Choroid plexus epithelial cell (primary cell): ENCODE data around the gene KRT28.

Source experiments
- DNase-seq: peaks from one replicate; pipeline ENCODE4 v3.0.0-alpha.2; 2010; ENCODE audit warnings: low read depth
- H3K4me3 ChIP-seq: 2 replicates; pipeline ENCODE4 v1.5.1; 2011; ENCODE audit warnings: low read depth, mild to moderate bottlenecking, control low read depth, low read length, moderate library complexity
- TF ChIP-seq, protein P1 (sequence below): conservative IDR thresholded peaks from 2 replicates; pipeline ENCODE4 v1.5.1; 2011; ENCODE audit warnings: low read depth, mild to moderate bottlenecking, control low read depth, inconsistent platforms, low read length, moderate library complexity

KRT28 gene

DNA sequence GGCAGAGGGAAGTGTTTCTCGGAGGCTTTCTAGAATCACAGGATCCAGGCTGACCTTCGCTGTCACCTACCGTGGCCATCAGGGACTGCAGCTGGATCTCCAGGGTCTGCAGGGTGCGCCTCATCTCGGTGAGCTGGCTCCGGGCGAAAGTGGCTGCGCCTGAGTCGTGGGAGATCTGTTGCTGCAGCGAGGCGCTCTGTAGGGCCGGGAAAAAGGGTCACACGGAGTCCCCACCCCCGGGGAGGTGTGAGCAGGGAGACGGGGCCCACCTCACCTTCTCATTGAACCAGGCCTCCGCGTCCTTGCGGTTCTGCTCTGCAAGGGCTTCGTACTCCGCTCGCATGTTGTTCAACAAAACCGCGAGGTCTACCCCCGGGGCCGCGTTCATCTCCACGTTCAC is 2.9 kb downstream of the KRT28 start:
- TF ChIP-seq, protein P1, sequence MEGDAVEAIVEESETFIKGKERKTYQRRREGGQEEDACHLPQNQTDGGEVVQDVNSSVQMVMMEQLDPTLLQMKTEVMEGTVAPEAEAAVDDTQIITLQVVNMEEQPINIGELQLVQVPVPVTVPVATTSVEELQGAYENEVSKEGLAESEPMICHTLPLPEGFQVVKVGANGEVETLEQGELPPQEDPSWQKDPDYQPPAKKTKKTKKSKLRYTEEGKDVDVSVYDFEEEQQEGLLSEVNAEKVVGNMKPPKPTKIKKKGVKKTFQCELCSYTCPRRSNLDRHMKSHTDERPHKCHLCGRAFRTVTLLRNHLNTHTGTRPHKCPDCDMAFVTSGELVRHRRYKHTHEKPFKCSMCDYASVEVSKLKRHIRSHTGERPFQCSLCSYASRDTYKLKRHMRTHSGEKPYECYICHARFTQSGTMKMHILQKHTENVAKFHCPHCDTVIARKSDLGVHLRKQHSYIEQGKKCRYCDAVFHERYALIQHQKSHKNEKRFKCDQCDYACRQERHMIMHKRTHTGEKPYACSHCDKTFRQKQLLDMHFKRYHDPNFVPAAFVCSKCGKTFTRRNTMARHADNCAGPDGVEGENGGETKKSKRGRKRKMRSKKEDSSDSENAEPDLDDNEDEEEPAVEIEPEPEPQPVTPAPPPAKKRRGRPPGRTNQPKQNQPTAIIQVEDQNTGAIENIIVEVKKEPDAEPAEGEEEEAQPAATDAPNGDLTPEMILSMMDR, result no peak
- no peak overlapping the region for H3K4me3 ChIP-seq
- DNase-seq, result no peak

DNA sequence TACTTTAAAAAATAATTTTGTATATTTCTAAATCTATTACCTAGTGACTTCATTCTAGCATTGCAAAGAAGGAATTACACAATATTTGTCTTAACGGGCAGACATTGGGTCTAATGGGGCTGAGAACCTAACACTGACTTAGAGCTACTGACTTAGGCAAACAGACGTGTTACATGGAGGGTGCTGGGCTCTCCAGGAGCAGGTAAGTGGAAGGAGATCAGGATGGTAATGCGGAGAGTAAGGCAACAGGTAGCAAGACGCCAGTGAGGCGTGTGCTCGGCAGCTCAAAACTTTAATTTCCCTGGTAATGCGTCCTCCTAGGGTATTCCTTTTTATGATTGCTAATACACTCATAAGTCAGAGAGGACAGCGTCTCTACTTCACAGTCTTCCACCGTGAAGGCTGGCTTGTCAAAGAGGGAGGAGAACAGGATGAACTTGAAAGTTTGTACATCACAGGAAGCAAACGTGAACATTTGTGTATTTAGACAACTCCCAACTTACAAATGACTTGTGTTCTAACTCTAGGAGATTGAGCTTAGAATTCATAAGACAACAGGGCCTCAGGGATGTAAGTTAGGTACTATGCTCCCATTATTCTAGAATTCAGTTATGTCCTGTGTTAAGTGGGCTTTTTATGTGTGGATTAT is 4.6 kb downstream of the KRT28 start:
- no peak for DNase-seq
- H3K4me3 ChIP-seq, result no peak overlapping the region
- TF ChIP-seq, protein P1, result no peak

DNA sequence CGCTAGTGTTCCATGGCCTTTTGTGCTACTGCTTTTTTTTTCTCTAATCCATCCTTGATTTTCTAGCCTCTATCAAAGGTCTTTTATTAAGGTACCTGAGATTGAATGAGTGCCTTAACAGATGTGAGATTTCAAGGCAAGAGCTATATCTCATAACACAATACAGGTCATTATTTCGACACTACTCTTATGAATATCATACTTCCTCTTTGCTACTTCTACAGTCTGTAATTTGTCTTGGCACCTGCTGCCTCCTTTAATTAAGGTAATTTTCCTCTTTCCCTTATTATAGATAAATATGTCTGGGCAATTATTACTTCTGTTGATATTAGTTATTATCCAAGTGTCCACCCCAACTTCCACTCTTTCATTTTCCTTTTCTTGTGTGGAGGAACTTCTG is 5.3 kb downstream of the KRT28 start:
- no peak overlapping the region for H3K4me3 ChIP-seq
- TF ChIP-seq, protein P1, result no peak
- no peak for DNase-seq

DNA sequence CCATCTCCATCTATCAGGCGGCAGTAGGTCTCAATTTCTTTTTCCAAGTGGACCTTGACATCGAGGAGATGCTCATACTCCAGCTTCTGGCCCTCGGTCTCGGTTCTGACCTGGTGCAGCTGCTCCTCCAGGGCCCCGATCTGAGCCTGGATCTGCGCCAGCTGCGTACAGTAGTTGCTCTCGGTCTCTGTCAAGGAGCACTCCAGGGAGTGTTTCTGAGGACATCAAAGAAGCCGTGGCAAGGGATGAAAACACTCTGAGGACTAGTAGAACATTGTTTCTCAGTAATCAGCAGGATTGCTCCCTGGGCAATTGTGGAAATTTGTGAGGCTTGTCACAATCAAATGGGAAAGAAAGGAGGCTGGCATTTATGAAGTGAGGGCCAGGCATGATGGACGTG is 5.9 kb downstream of the KRT28 start:
- DNase-seq, result no peak
- H3K4me3 ChIP-seq, result no peak overlapping the region
- TF ChIP-seq, protein P1, result no peak

DNA sequence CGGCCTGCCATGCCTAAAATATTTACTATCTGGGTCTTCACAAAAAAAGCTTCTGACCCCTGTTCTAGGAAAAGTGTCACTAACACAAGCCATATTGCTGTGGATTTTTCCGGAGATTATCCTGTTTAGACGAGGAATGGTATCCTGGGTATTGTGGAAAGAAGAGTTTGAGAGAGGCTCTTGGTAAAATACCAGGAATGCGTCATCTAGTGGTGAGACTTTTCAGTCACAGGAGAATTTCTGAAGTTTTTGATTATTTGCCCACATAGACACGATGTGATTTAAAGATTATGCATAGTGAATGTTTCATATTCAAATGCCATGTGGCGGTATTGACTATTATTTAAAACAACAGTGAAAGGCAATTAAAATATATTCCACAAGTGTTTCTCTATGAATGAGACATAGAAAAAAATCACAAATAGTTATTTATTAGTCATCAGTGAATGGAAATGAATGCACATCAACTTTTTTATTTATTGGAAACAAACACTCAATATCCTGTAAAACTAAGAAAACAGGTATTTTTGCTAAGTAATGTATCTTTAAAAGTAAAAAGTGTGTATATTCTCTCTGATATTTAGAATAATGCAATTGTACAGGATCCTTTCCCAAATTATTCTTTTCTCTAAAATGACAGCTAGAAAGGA is 7.8 kb downstream of the KRT28 start:
- DNase-seq, result peak; percentile 68
- no peak overlapping the region for H3K4me3 ChIP-seq
- TF ChIP-seq, protein P1, result peak; percentile 72

DNA sequence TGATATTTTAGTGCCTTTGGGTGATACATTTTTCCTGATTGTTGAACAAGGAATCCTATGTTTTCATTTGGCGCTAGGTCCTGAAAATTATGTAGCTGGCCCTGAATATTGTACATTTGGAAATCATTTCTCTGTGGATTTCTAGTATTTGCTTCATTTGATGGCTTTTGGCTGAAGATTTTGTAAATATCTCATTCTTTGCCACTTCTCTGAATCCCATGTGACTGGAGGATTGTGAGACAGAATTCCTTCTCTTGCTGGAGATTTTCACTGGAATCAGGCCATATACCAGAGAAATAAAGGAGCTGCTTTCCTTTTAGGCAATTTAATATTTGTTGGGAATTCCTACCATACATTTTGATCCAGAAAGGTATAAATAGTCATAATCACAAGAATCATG is 8.6 kb downstream of the KRT28 start:
- no peak for DNase-seq
- no peak overlapping the region for H3K4me3 ChIP-seq
- TF ChIP-seq, protein P1, result no peak

DNA sequence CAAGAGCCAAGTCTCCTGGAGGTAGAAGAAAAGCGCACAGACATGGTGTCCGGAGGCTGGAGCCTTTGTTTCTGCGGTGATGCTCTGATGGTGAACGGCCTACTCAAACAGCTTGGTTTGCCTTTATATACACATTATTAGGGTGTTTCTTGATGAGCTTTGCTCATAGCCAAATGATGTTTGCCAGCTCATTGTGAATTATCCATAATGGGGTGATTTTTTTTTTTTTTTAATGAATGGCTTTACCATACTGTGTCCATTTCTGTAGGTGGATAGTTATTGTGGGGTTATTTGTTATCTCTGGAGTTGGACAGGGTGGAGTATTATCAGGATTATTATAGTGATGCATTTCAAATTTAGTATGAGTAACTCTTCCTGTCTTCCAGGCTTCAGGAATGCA is 17.3 kb downstream of the KRT28 start, which contains the start of gene KRT27:
Gene KRT27 (minus strand): TSS at position 101 of the 400 bp plus-strand sequence. CDS start 57 bp downstream, at position 44.
- TF ChIP-seq, protein P1, result no peak
- H3K4me3 ChIP-seq, result no peak within 1 kb of the TSS
- DNase-seq, result no peak
